Measurements from ENCODE around the gene COL6A3. TPM values are rescaled to one million over a fixed set of nuclear protein-coding genes. Genes with fewer than 3 reads are reported as not detected.

Gene COL6A3
- total RNA-seq, 4 donors from 2014 or later = 43.1 to 204 (median 62.4) TPM

DNA sequence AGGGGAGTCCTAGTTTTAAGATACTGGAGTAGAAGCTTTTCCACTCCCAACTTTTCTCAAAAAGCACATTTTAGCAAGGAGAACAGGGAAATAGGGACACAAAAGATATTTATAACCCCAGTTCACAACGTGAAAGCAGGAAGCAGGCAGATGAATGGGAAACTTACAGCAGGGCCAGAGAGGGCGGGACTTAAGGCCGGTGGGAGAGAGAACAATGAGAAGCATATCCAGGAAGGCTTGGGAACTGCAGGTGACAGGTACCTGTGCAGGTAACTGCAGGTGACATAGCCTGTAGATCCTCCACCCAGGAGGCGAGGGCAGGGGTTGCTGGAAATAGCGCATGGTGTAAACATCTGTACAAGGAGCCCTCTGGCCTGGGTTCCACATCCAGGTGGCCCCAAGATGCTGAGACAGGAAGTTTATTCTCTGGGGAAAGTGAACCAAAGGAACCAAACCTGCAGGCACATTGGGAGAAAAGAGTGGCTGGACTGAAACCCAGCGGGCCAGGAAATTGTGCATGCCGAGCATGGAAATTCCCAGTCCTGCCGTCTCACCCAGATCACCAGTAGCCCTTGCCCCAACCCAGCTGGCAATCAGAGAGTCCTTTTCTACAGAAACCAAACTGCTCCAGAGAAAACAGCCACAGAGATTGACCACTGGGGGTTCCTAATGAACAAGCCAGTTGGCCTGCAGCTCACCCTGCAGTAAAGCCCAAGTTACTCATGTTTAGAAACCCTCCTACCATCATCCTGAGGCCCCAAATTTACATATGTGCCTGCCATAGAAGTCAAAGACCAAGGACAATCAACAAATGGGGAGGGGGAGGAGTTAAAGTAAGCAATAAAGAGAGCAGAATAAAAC lies 24.3 kb upstream of the COL6A3 start:
- TF ChIP-seq POLR2A (IDR thresholded peaks at IDR 0.05) (no peak), CTCF (IDR thresholded peaks at IDR 0.05) (no peak)
- intact Hi-C loops (cut with DNase I; ENCODE audit: low total_unique reads) = no loop called here
- 48 to 56% methylated on average over 8 of the region's 8 CpGs for WGBS, 2 donors
- no peak overlapping the region for H3K4me3 ChIP-seq (ENCODE audit: low read depth, poor library complexity, severe bottlenecking)
- no peak for DNase-seq (ENCODE audit: low spot score in 2 of 2)

- intact Hi-C loops (cut with DNase I; ENCODE audit: low total_unique reads) = no loop called here
- DNase-seq (ENCODE audit: low spot score in 2 of 2) = no peak
- 87 to 91% methylated on average over 5 of the region's 5 CpGs for WGBS, 2 donors
- no peak overlapping the region for H3K4me3 ChIP-seq (ENCODE audit: low read depth, poor library complexity, severe bottlenecking)
- no peak for TF ChIP-seq CTCF (IDR thresholded peaks at IDR 0.05)
- TF ChIP-seq POLR2A (IDR thresholded peaks at IDR 0.05) = no peak
Measured at GRCh38 chr2:237437566-237437965, 23.6 kb upstream of the COL6A3 start.

GRCh38 chr2:237435844-237436587 lies 22.1 kb upstream of the COL6A3 start:
- intact Hi-C loops (cut with DNase I; ENCODE audit: low total_unique reads) = no loop called here
- H3K4me3 ChIP-seq (ENCODE audit: low read depth, poor library complexity, severe bottlenecking) = no peak overlapping the region
- 52 to 66% methylated on average over 10 of the region's 10 CpGs for WGBS, 2 donors
- TF ChIP-seq CTCF (IDR thresholded peaks at IDR 0.05) (no peak), POLR2A (IDR thresholded peaks at IDR 0.05) (no peak)
- DNase-seq (ENCODE audit: low spot score in 2 of 2) = no peak

GRCh38 chr2:237434866-237435311 lies 20.9 kb upstream of the COL6A3 start:
- no peak overlapping the region for H3K4me3 ChIP-seq (ENCODE audit: low read depth, poor library complexity, severe bottlenecking)
- no peak for DNase-seq (ENCODE audit: low spot score in 2 of 2)
- 53 to 57% methylated on average over 14 of the region's 14 CpGs for WGBS, 2 donors
- TF ChIP-seq CTCF (IDR thresholded peaks at IDR 0.05) (no peak), POLR2A (IDR thresholded peaks at IDR 0.05) (no peak)
- intact Hi-C loops (cut with DNase I; ENCODE audit: low total_unique reads) = no loop called here

DNA sequence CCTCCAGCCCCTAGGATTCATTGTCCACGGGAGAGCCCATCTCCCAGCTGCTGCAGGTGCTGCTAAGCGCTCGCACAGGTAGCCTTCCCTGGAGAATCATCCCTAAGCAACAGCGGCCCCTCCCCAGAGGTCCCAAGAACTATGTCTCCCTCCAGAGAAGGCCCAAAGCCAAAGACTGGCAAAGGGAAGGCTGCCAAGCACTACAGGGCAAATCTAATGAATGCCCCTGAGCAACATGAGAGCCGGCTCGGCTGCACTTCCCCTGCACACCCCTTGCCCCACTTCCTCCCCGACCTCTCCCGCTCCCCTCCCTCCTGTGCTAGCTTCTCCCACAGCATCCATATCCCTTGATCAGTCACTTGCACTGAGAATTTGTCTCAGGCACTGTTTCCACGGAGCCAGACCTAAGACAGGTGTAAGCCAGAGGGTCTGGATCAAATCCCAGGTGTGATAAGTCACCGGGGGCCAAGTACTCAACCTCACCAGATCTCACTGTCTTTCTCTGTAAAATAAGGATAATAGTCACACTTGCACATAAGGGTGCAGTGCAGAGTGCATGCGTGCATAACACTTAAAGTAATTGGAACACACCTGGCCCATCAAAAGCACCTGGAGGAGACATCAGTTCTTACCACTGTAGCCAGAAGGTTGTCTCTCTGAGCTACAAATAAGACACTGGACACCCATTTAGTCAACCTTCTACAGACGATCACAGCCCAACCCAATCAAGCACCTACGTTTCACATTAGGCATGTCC lies 20.1 kb upstream of the COL6A3 start:
- intact Hi-C loops (cut with DNase I; ENCODE audit: low total_unique reads) = no loop called here
- TF ChIP-seq POLR2A (IDR thresholded peaks at IDR 0.05) (no peak), CTCF (IDR thresholded peaks at IDR 0.05) (no peak)
- WGBS, 2 donors = 61 to 73% methylated on average over 13 of the region's 13 CpGs
- no peak overlapping the region for H3K4me3 ChIP-seq (ENCODE audit: low read depth, poor library complexity, severe bottlenecking)
- no peak for DNase-seq (ENCODE audit: low spot score in 2 of 2)

Measured in lower leg skin (tissue), 4 donors.